ENCODE data around the gene EXOC6B.

The EXOC6B gene

GRCh38 chr2:72570413-72570812 lies 255.4 kb downstream of the EXOC6B start:
- no peak overlapping the region for H2AFZ ChIP-seq (ENCODE audit: low read depth, low read length)
- no peak for TF ChIP-seq CTCF (IDR thresholded peaks at IDR 0.05; ENCODE audit: borderline replicate concordance, extremely low read depth, low read length, poor library complexity, severe bottlenecking)
- no peak for TF ChIP-seq EZH2 (IDR thresholded peaks at IDR 0.05; ENCODE audit: borderline replicate concordance, low read depth, low read length, severe bottlenecking)
- H3K4me2 ChIP-seq (ENCODE audit: insufficient read depth, low read length): no peak overlapping the region

DNA sequence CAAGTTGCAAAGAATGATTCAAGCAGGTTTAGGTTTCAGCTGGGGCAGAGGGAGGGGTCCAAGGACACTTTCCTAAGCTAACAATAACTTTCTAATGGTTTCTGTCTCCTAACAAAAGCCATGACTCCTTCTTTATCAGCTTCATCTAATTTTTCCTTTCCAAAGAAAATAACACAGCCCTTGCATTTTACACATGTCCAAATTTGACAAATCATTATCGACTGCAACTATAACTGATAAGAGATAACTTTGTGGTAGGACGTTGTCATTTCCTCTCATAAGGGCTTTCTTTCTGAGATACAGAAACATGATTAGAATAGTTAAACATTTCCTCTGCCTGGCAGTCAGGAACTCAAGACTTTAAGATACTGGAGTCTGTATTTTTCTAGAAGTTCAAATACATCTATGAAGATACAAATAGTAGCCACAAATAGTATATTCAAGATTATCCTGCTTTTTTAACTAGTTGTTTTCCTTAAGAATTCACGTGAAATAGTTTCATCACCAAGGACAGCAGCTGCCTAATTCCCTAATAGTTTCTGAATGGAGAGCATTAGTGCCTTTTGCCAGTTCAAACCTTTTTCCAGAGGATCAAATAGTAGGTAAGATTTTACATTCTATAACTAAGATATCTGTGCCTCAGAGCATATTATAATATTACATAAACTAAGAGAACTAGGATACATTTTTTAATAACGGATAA lies 263.2 kb downstream of the EXOC6B start:
- Histone ChIP-seq H3K4me3 (ENCODE audit: low read depth in 1 of 2, low read length in 2 of 2) (no peak overlapping the region), H3K27ac (ENCODE audit: low read length) (no peak overlapping the region), H3K36me3 (ENCODE audit: insufficient read depth, low read length) (no peaks in the 10 kb centered on the region), H3K4me1 (ENCODE audit: insufficient read depth, low read length) (no peaks in the 10 kb centered on the region), H4K20me1 (ENCODE audit: insufficient read depth, low read length) (no peaks in the 10 kb centered on the region), H2AFZ (ENCODE audit: low read depth, low read length) (no peak overlapping the region), H3K79me2 (ENCODE audit: insufficient read depth, low read length) (no peaks in the 10 kb centered on the region), H3K9me3 (ENCODE audit: insufficient read depth, low read length, severe bottlenecking) (no peaks in the 10 kb centered on the region), H3K9ac (ENCODE audit: low read depth, low read length) (no peak overlapping the region), H3K4me2 (ENCODE audit: insufficient read depth, low read length) (no peak overlapping the region), H3K27me3 (ENCODE audit: insufficient read depth, low read length, poor library complexity) (no peaks in the 10 kb centered on the region)
- ATAC-seq (ENCODE audit: insufficient read depth, low read depth) (no peak), DNase-seq (no peak)
- no peak for TF ChIP-seq CTCF (IDR thresholded peaks at IDR 0.05; ENCODE audit: borderline replicate concordance, extremely low read depth, low read length, poor library complexity, severe bottlenecking)
- TF ChIP-seq EZH2 (IDR thresholded peaks at IDR 0.05; ENCODE audit: borderline replicate concordance, low read depth, low read length, severe bottlenecking): no peak

More at GRCh38 chr2:72570413-72570812, 255.4 kb downstream of the EXOC6B start:
- Histone ChIP-seq H3K4me3 (ENCODE audit: low read depth in 1 of 2, low read length in 2 of 2) (no peak overlapping the region), H3K4me1 (ENCODE audit: insufficient read depth, low read length) (no peaks in the 10 kb centered on the region), H3K36me3 (ENCODE audit: insufficient read depth, low read length) (no peaks in the 10 kb centered on the region), H3K27me3 (ENCODE audit: insufficient read depth, low read length, poor library complexity) (no peaks in the 10 kb centered on the region), H3K9me3 (ENCODE audit: insufficient read depth, low read length, severe bottlenecking) (no peaks in the 10 kb centered on the region), H4K20me1 (ENCODE audit: insufficient read depth, low read length) (no peaks in the 10 kb centered on the region), H3K79me2 (ENCODE audit: insufficient read depth, low read length) (no peaks in the 10 kb centered on the region), H3K9ac (ENCODE audit: low read depth, low read length) (no peak overlapping the region), H3K27ac (ENCODE audit: low read length) (no peak overlapping the region)
- ATAC-seq (ENCODE audit: insufficient read depth, low read depth) (no peak), DNase-seq (no peak)

DNA sequence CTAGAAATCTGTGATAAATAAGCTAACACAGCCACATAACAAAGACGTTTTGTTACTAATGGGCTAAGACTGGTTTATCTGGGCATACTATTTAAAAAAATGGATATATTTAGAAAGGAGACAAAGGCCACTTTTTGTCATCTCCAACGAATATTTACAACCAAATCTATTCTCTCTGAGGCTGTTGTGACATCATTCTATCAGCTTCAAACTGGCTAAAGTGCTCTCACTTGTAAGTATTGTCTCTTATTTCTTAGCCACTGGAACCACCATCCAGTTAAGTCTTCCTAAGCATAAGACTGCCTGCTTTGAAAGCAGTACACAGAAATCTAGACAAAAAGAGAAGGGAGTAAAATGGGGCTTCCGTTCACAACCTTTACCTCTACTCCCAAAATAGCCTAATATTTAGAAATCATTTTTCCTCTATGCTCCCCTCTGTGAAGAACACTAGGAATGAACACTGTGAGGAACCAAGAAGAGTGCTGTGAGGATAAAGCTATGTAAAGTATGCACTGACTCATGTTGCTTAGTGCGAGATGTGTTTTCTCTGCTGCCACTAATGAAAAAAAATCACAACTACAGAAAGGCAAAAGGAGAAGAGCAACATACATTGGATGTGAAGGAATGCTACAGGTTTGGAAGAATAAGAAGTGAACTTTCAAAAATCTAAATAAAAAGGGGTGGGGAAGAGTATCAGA lies 264.1 kb downstream of the EXOC6B start:
- H3K79me2 ChIP-seq (ENCODE audit: insufficient read depth, low read length): no peaks in the 10 kb centered on the region
- no peaks in the 10 kb centered on the region for H3K27me3 ChIP-seq (ENCODE audit: insufficient read depth, low read length, poor library complexity)
- H4K20me1 ChIP-seq (ENCODE audit: insufficient read depth, low read length): no peaks in the 10 kb centered on the region
- H3K4me1 ChIP-seq (ENCODE audit: insufficient read depth, low read length): no peaks in the 10 kb centered on the region
- ATAC-seq (ENCODE audit: insufficient read depth, low read depth) (no peak), DNase-seq (no peak)
- H3K4me3 ChIP-seq (ENCODE audit: low read depth in 1 of 2, low read length in 2 of 2): no peak overlapping the region
- H3K9me3 ChIP-seq (ENCODE audit: insufficient read depth, low read length, severe bottlenecking): no peaks in the 10 kb centered on the region
- H3K9ac ChIP-seq (ENCODE audit: low read depth, low read length): no peak overlapping the region
- no peak overlapping the region for H3K27ac ChIP-seq (ENCODE audit: low read length)
- no peak for TF ChIP-seq CTCF (IDR thresholded peaks at IDR 0.05; ENCODE audit: borderline replicate concordance, extremely low read depth, low read length, poor library complexity, severe bottlenecking)
- TF ChIP-seq EZH2 (IDR thresholded peaks at IDR 0.05; ENCODE audit: borderline replicate concordance, low read depth, low read length, severe bottlenecking): no peak
- H3K36me3 ChIP-seq (ENCODE audit: insufficient read depth, low read length): no peaks in the 10 kb centered on the region
- no peak overlapping the region for H2AFZ ChIP-seq (ENCODE audit: low read depth, low read length)
- H3K4me2 ChIP-seq (ENCODE audit: insufficient read depth, low read length): no peak overlapping the region
